IPS-18c (cell line): ENCODE results near the gene ABCG4.
"Not testable (repeated sequence)": the region's sequence is repeated elsewhere in the genome, so short reads cannot be mapped to it uniquely, and the experiment has no call there.

Experiments used
- H3K4me3 ChIP-seq: 2 replicates; pipeline ENCODE4 v1.7.0; 2013; ENCODE audit warnings: low read depth, mild to moderate bottlenecking, low read length, moderate library complexity; ENCODE audit not compliant: insufficient read depth
- H3K9me3 ChIP-seq: one replicate; pipeline ENCODE4 v1.6.1; 2013; ENCODE audit warnings: mild to moderate bottlenecking, low read length, moderate library complexity; ENCODE audit not compliant: control insufficient read depth, insufficient read depth

ABCG4 gene

DNA sequence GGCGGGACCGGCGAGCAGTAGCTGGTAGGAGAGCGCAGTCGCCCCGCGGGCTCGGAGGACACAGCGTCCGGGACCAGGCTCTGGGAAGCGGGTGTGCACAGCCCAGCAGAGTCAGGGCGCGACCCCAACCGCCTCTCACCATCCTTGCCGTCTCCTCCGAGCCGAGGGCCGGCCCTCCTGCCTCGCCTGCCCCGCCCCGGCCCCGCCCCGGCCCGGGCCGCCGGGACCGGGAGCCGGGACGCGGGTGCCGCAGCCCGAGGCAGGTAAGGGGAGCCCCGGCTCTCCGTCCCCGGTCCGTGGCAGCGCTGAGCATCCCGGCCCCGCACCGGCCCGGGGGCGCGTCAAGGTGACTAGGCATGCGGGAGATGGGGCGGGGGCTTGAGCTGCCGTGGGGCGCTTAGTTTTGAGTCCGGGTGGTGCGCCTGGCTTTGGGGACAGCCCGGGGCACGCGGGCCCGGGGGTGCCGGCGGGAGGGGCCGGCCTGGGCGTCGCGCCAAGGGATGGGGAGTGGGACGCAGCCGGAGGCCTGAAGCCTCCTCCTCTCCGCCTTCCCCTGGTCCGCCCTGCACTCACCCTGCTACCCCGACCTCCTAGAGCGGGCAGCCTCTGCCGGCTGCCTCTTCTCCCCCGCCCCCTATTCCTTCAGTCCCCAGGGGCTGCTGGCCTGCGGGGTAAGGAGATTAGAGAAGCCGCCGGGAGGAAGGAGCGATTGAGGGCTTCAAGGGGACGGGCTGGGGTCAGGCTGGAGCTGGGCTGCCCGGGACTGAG, at the start of gene ABCG4:
Gene ABCG4 (plus strand): TSS at position 35 of the 768 bp plus-strand sequence. CDS start 914 bp downstream, outside the sequence.
- Histone ChIP-seq H3K9me3 (peaks cover 2% of the 10 kb centered on the region), H3K4me3 (peak within 1 kb of the TSS; percentile 76)

DNA sequence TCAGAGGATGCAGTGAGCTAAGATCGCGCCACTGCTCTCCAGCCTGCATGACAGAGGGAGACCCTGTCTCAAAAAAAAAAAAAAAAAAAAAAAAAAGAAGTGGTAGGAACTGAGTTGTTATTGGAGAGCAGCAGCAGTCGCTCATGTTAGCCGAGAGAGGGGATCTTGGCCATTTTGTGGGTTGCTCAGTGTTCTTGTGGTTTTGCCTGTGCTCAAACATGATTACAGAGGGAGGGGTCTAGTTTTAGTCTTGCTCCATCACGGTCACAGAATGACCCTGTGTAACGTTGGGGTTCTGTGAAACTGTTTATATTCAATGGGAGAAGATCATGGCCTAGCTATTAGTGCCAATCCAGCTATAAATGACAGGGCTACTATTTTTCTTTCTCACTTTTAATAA, 49.1 kb upstream of the ABCG4 start:
- no peak overlapping the region for H3K4me3 ChIP-seq
- no peaks in the 10 kb centered on the region for H3K9me3 ChIP-seq

DNA sequence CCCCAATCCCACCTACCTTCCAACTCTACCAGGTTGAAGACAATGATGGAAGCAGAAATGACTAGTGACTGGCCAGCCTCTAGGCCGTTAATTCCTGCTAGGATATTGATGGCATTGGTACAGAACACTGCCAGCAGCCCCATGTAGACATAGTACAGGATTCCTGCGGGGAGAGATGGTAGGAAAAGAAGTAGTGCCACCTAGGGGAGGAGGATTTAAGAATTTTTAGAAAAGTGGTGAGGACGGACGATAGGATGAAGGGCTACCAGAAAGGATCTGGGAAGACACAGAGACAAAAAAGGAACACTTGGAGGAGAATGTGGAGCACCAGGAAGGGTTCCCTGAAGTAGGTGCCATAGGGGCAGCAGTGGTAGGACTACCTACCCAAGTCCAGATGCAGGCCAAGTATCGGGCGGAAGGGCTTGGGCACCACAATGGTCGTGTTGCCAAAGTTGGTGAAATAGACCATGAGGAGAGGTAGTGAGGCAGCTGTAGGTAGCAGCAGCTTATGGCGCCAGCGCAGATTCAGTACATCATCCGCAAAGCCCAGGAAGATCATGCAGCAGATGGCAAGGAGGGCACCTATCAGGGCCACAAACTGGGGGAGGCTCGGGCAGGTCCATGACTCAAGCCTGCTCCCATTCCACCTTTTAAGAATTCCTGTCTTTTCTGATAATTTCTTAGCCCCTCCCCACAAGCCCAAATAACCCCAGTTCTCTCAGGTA, 48.4 kb upstream of the ABCG4 start:
- H3K4me3 ChIP-seq = peak overlapping the region; percentile 92
- H3K9me3 ChIP-seq = no peaks in the 10 kb centered on the region

DNA sequence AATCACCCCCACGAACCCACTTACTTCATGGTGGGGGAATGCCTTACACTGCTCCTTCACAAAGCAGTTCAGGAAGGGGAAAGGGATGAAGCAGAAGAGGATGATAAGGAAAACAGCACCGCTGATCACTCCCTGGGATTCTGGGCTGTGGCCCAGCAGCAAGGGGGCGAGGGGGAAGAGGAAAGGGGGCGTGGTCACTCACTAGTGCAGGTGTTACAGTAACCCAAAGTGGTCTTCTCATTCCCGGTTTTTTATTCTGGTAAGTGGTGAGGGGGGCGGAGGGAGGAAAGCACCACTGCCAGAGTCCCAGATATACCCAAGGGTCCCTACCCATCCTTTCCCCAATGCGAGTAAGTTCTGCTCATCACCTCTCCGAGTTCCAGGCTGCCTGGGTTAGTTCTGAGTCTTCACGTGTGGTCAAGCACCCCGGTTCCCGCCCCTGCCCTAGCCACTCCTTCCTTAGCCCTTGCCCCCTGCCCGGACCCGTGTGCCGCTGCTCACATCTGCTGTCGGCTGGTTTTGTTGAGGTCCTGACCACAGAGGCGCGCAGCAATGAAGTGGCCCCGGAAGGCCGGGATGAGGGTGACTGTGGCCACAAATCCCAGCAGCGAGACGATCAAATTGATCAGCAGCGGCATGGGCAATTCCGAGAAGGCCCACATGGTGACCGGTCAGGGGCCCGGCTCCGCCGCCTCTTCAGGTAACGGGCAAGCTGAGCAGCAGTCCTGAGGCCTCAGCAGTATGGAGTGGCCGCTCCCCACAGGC, 47.7 kb upstream of the ABCG4 start:
- Histone ChIP-seq H3K4me3 (peak overlapping the region; percentile 92), H3K9me3 (no peaks in the 10 kb centered on the region)

DNA sequence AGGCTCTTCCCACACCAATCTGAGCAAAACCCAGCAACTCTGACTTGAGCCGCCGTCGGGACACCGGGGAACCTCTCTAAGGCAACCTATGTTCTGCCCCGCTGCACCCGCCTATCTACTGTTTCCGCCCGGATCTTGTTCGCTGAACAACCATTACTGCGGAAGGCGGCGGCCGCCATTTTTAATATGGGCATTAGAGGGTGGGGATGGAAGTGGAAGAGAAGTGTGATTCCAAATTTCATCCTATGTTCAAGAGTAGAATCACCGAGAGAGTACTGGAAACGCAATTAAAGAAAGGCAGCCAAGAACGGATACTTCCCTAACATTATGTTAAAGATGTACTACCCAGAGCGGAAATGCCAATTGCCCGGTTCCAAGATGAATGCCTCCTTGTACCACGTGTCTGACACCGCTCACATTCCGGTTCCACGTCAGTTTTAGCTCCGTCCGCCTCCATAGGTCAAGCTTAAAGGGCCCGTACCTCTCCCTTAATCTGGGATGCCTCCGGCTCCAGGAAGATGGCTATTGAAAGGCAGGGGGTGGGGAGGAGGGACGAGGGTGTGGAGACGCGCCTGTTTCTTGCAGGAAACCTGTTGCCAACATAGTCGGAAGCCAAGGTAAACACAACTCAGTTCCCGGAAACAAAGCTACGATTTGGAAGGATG, 47.0 kb upstream of the ABCG4 start, which contains the start of gene DPAGT1:
Gene DPAGT1 (minus strand): TSS at position 95 of the 665 bp plus-strand sequence. CDS start 198 bp downstream, outside the sequence.
- H3K9me3 ChIP-seq = no peaks in the 10 kb centered on the region

DNA sequence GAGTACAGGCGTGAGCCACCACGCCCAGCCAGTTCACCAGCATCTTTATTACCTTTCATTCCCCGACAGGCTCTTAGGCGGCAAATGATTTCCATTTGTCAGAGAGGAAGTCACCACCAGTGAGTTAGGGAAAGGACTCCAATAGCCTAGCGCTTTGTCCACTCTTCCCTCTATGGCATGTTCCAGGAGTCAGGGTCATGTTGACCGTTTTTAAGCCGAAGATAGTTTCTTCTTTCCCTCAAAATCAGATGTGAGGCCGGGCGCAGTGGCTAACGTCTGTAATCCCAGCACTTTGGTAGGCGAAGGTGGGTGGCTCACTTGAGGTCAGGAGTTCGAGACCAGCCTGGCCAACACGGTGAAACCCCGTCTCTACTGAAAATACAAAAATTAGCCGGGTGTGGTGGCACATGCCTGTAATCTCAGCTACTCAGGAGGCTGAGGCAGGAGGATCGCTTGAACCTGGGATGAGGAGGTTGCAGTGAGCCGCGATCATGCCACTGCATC, 45.6 kb upstream of the ABCG4 start:
- H3K9me3 ChIP-seq, H3K4me3 ChIP-seq: not testable (repeated sequence)

More for the DNA sequence above, 47.0 kb upstream of the ABCG4 start, which contains the start of gene DPAGT1:
- H3K4me3 ChIP-seq = peak within 1 kb of the TSS; percentile 92

DNA sequence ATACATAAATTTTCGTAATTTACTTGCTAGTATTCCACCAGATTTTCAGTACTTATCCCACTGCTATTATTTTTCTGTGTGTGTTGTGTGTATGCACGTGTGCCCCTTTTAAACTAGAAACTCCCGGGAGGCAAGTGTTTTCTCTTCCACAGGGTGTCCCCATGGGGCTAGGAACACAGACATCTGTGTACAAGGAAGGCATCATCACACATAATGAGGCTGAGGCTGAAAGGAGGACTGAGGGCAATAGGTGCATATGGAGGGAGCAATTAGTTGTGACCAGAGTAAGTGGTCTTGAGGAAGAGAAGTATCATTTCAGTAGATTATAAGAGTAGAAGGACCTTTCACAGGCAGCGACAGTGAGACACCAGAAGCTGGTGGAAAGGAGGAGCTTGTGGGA, 45.1 kb upstream of the ABCG4 start:
- Histone ChIP-seq H3K4me3 (no peak overlapping the region), H3K9me3 (no peaks in the 10 kb centered on the region)

DNA sequence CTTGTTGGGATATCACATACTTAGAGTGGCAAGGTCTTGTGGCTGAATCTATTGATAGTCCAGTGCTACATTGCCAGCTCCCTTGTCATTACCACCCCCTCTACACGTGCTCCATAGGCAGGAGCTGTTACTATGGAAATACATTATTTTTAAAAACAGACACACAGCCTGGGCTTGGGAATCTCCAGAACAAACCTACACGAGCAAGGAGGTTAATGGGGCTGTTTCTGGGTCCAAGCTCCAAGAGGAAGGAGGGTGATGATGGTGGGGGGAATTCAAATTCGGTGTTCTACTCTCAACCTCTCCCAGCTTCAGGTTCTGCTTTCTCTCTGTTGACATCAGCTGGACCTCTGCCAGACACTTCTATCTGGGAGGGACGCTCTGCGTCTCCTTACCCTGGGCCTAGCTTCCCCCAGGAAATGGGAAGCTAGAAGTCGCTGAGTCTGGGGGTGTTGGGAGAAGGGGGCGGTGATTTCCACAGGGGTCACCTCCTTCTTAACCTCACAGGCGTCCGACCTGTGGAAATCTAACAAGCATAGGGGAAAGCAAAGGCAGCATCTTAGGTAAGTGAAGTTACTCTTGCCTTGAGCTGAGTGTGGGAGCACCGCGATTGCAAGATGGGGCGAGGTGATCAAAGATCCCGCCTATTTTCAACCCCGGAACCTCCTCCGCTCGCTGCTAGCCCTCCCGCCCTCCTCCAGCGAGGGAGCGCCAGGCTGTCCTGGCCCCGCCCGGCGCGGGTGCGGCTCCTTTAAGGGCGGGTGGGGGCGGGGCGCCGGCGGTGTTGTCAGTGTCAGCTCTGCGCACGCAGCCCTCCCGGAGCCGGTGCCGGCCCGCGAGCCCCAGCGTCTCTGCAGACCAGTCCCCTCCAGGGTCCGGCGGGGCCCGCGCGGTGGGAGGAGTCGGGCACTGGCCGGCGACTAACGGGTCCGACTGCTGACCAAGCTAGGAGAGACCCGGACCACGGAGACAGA, 42.0 kb upstream of the ABCG4 start, which contains the start of gene C2CD2L:
Gene C2CD2L (plus strand): TSS at position 781 of the 974 bp plus-strand sequence. CDS start 398 bp downstream, outside the sequence.
- Histone ChIP-seq H3K9me3 (no peaks in the 10 kb centered on the region), H3K4me3 (peak within 1 kb of the TSS; percentile 91)

DNA sequence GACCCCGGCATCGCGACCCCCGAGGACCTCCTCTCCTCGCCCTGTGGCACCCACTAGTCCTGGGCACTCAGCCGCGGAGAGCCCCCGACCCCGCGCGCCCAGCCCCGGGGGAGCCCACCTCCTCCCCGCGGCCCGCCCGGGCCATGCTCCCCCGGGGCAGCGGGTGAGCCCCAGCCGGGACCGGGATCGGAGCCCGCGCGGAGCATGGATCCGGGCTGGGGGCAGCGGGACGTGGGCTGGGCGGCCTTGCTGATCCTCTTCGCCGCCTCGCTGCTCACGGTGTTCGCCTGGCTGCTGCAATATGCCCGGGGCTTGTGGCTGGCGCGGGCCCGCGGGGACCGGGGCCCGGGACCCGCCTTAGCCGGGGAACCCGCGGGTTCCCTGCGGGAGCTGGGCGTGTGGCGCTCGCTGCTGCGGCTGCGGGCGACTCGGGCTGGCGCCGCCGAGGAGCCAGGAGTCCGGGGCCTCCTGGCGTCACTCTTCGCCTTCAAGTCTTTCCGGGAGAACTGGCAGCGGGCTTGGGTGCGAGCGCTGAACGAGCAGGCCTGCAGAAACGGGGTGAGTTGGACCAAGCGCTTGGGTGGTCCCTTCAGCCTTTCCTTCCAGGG, 41.2 kb upstream of the ABCG4 start:
- H3K4me3 ChIP-seq = peak overlapping the region; percentile 91
- H3K9me3 ChIP-seq = no peaks in the 10 kb centered on the region

DNA sequence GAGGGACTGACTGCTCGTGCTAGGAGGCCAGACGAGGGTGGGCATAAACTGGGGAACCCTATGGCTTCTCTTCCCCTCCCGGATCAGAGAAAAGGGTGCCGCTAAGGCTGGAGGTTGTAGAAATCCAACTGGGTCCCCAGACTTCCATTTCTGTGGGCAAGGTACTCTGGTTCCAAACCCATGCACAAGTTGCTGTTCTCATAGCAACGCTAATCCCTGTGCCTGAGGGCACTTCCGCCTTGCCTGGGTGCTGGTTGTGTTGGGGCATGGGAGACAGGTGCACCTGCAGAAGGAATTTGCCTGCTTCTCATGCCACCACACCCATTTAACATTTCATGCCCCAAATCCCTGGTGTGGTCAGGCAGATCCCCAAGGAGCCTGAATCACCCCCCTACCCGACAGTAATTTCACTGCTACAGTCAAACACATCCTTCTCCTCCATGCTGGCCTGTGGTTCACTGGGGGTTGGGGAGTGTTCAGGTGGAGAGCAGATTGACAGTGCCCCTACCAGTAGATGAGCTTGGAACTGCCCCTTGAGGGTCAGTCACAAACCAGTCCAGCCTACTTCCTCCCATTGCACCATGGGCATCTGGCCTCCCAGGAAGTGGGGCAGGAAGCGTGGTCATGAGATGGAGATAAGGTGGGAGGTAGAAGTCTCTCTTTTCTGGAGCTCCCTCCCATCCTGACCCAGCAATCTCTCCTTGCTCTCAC, 40.6 kb upstream of the ABCG4 start:
- H3K4me3 ChIP-seq = peak overlapping the region; percentile 91

DNA sequence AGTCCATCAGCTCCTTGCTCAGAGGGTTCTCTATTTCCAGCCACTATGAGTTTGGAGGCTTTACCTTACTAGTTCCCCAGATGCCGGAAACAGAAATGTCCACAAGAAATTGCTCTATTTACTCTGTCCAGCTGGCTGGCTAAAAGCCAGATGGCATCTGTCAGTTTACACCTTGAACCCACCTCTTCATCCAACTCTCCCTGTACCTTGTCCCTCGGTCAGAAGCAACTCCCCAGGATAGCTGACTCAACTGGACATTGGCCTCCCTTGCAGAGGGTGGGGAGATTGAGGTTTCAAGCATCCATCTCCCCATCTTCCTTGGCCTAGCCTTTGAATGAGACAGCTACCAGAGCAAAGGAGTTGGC, 40.0 kb upstream of the ABCG4 start:
- Histone ChIP-seq H3K4me3 (peak overlapping the region; percentile 91; the same call in 1 of the 2 replicates), H3K9me3 (no peaks in the 10 kb centered on the region)

More for the DNA sequence above, 40.6 kb upstream of the ABCG4 start:
- no peaks in the 10 kb centered on the region for H3K9me3 ChIP-seq

DNA sequence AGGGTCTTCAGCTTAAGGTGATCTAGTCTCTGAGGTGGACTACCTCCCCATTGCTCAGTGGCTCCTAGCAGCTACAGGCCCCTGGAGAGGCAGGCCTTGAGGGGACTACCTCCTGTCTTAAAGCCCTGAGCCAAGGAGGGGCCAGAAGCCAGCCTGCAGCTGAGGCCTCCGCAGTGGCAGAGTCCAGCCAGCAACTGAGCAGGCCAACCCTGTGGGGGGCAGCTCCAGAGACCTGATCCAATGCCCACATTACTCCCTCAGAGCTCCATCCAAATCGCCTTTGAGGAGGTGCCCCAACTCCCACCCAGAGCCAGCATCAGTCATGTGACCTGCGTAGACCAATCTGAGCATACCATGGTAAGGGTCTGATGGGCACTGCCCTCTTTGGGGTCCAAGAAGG, 39.0 kb upstream of the ABCG4 start:
- no peaks in the 10 kb centered on the region for H3K9me3 ChIP-seq

DNA sequence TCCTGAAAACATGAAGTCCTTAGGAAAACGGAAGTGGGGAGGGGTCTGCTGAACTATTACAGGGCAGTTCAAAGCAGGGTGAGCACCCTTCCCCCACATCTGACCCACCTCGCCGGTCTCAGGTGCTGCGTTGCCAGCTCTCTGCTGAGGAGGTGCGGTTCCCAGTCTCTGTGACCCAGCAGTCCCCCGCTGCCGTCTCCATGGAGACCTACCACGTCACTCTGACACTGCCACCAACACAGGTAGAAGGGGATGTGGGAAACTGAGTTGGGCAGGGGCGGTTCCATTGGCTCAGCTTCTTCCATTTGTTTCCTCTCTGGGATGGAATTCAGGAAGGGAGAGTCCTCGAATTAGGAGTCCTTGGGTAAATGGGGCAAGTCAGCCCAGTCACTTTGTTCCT, 38.4 kb upstream of the ABCG4 start:
- H3K4me3 ChIP-seq = no peak overlapping the region
- H3K9me3 ChIP-seq = no peaks in the 10 kb centered on the region

More for the DNA sequence above, 39.0 kb upstream of the ABCG4 start:
- no peak overlapping the region for H3K4me3 ChIP-seq

DNA sequence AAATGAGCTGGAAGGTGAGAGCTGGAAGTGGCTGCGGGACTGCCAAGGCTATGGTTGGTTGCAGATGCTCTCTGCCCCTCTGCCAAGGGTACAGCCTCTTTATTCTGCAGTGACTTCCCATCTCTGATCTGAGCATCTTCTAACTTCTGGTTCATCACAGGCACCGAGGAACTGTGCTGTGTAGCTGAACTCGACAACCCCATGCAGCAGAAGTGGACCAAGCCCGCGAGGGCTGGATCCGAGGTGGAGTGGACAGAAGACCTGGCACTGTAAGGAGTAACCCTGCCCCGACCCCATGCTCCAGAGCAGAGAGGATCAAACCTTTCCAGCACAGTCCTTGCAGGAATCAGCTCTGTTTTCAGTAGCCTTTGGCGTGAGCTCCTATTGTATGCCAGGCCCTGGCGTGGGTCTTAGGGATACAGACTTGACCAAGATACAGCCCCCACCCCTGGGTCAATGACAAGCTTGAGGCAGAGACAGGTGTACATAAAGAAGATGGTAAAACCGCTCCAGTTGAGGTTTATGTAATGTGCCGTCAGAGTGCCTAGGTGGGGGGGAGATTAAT, 37.4 kb upstream of the ABCG4 start:
- no peak overlapping the region for H3K4me3 ChIP-seq
- no peaks in the 10 kb centered on the region for H3K9me3 ChIP-seq
